ENCODE results near the gene FZR1. TPM values are rescaled to one million over a fixed set of nuclear protein-coding genes. Genes with fewer than 3 reads are reported as not detected.

Gene FZR1
- total RNA-seq, 6 experiments from 2014 or later = 18.7 to 34.1 (median 23.8) TPM

DNA sequence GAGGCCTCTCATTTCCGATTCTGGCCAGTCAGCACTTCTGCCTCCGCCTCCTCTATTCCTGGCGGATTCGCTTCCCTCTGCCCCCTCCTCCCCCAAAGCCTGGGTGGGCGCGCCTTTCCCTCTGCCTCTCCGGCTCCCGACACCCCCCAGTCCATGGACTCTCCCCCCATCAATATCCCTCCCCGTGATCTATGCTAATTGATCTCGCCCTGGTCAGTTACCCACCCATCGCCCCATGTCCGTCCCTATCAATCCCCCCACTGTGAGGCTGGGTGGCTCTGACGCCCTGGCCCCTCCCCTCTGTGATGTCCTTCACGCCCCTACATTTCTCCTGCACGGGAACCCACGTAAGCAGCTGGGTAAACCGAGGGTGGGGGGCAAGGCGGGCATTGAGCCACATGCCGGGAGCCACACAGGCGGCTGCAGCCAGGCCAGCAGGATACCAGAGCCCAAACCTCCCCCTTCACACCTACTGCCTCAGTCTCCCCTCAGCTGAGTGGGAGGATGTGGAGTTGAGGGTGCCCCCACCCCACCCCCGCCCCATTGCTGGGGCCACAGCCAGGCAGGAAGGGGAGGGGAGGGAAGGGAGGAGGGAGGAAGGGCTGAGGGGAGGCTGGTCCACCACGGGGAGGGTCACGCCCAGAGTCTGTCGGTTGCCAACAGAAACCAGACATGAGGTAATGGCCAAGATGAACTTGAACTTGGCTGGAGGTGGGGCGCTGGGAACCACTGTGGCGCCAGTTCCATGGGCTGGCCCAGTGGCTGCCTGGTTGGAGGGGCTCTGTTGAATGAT lies 46.8 kb upstream of the FZR1 start:
- peaks cover 0 to 20% (median 8%) of the 10 kb centered on the region in 4 donors for H3K4me1 ChIP-seq
- H3K27me3 ChIP-seq = no peaks in the 10 kb centered on the region
- DNase-seq (peak; percentile 80 to 89 (median 89)), ATAC-seq (peak; percentile 82 to 91 (median 87))
- H3K4me3 ChIP-seq = no peak overlapping the region
- H3K36me3 ChIP-seq = peaks cover 0 to 57% (median 14%) of the 10 kb centered on the region in 4 donors
- peak overlapping the region; percentile 59 to 84 (median 80) for H3K27ac ChIP-seq
- no peaks in the 10 kb centered on the region for H3K9me3 ChIP-seq
- intact Hi-C loops (cut with DNase I) = no loop called here
- TF ChIP-seq, protein P1, sequence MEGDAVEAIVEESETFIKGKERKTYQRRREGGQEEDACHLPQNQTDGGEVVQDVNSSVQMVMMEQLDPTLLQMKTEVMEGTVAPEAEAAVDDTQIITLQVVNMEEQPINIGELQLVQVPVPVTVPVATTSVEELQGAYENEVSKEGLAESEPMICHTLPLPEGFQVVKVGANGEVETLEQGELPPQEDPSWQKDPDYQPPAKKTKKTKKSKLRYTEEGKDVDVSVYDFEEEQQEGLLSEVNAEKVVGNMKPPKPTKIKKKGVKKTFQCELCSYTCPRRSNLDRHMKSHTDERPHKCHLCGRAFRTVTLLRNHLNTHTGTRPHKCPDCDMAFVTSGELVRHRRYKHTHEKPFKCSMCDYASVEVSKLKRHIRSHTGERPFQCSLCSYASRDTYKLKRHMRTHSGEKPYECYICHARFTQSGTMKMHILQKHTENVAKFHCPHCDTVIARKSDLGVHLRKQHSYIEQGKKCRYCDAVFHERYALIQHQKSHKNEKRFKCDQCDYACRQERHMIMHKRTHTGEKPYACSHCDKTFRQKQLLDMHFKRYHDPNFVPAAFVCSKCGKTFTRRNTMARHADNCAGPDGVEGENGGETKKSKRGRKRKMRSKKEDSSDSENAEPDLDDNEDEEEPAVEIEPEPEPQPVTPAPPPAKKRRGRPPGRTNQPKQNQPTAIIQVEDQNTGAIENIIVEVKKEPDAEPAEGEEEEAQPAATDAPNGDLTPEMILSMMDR (IDR thresholded peaks at IDR 0.05) = no peak
- no peak for TF ChIP-seq POLR2A (IDR thresholded peaks at IDR 0.05)
- 16% methylated on average over 22 of the region's 26 CpGs for WGBS (ENCODE audit: insufficient coverage, low coverage, low lambda C conversion rate, missing lambda C conversion rate)

- ATAC-seq = no peak
- Histone ChIP-seq H3K4me1 (peaks cover 0 to 20% (median 8%) of the 10 kb centered on the region in 4 donors), H3K27me3 (no peaks in the 10 kb centered on the region), H3K9me3 (no peaks in the 10 kb centered on the region), H3K27ac (peak overlapping the region; percentile 54 to 84 (median 80)), H3K4me3 (no peak overlapping the region), H3K36me3 (peaks cover 0 to 50% (median 11%) of the 10 kb centered on the region in 4 donors)
- WGBS (ENCODE audit: insufficient coverage, low coverage, low lambda C conversion rate, missing lambda C conversion rate) = 77% methylated on average over 7 of the region's 15 CpGs
- TF ChIP-seq POLR2A (IDR thresholded peaks at IDR 0.05) = no peak
- TF ChIP-seq, protein P1 (IDR thresholded peaks at IDR 0.05) = no peak
- intact Hi-C loops (cut with DNase I) = no loop called here
- no peak for DNase-seq
These were observed 46.0 kb upstream of the FZR1 start for GRCh38 chr19:3459965-3460582.

GRCh38 chr19:3462991-3463713 lies 43.0 kb upstream of the FZR1 start:
- no peak overlapping the region for H3K27ac ChIP-seq
- DNase-seq = no peak
- no peaks in the 10 kb centered on the region for H3K9me3 ChIP-seq
- H3K4me1 ChIP-seq = peaks cover 0 to 26% (median 8%) of the 10 kb centered on the region in 4 donors
- ATAC-seq = no peak
- H3K4me3 ChIP-seq = no peak overlapping the region
- 40% methylated on average over 1 of the region's 58 CpGs for WGBS (ENCODE audit: insufficient coverage, low coverage, low lambda C conversion rate, missing lambda C conversion rate)
- TF ChIP-seq, protein P1 (IDR thresholded peaks at IDR 0.05) = no peak
- TF ChIP-seq POLR2A (IDR thresholded peaks at IDR 0.05) = no peak
- H3K36me3 ChIP-seq = peaks cover 0 to 32% (median 3%) of the 10 kb centered on the region in 4 donors
- intact Hi-C loops (cut with DNase I) = no loop called here
- no peaks in the 10 kb centered on the region for H3K27me3 ChIP-seq

- Histone ChIP-seq H3K9me3 (no peaks in the 10 kb centered on the region), H3K36me3 (peaks cover 0 to 32% (median 3%) of the 10 kb centered on the region in 4 donors), H3K27ac (no peak overlapping the region), H3K27me3 (no peaks in the 10 kb centered on the region), H3K4me1 (peaks cover 0 to 23% (median 6%) of the 10 kb centered on the region in 4 donors), H3K4me3 (no peak overlapping the region)
- TF ChIP-seq, protein P1 (IDR thresholded peaks at IDR 0.05) = no peak
- TF ChIP-seq POLR2A (IDR thresholded peaks at IDR 0.05) = no peak
- WGBS (ENCODE audit: insufficient coverage, low coverage, low lambda C conversion rate, missing lambda C conversion rate) = 83% methylated on average over 7 of the region's 57 CpGs
- DNase-seq (no peak), ATAC-seq (no peak)
- intact Hi-C loops (cut with DNase I) = no loop called here
These were observed 42.2 kb upstream of the FZR1 start for GRCh38 chr19:3463714-3464586.
